ENCODE data around the gene CBFB. TPM values are rescaled to one million over a fixed set of nuclear protein-coding genes. Genes with fewer than 3 reads are reported as not detected.

Gene CBFB
- total and polyA plus RNA-seq, 2 of the 13 experiments (the other 11 are each of a cell fraction or from before 2014, with no cell fraction given): 22.1 to 70.8 TPM

GRCh38 chr16:67017810-67018488 is 11.0 kb upstream of the CBFB start (continued):
- TF ChIP-seq SP5 (CRISPR knock-in tag; IDR thresholded peaks at IDR 0.05; ENCODE audit: borderline replicate concordance, low read depth) (peak; percentile 40; the same call in 1 of the 2 replicates), GPN1 (CRISPR knock-in tag; IDR thresholded peaks at IDR 0.05; ENCODE audit: borderline replicate concordance) (no peak), MLX (CRISPR knock-in tag; IDR thresholded peaks at IDR 0.05) (peak; percentile 48; the same call in 1 of the 2 replicates), SETDB1 (CRISPR knock-in tag; IDR thresholded peaks at IDR 0.05; ENCODE audit: borderline replicate concordance) (no peak), CBX5 (CRISPR knock-in tag; IDR thresholded peaks at IDR 0.05; ENCODE audit: borderline replicate concordance) (peak; percentile 79), SCMH1 (CRISPR knock-in tag; IDR thresholded peaks at IDR 0.05; ENCODE audit: borderline replicate concordance) (no peak), JUN (CRISPR knock-in tag; IDR thresholded peaks at IDR 0.05) (no peak), ZNF670 (CRISPR knock-in tag; IDR thresholded peaks at IDR 0.05; ENCODE audit: borderline replicate concordance) (no peak), ZNF598 (CRISPR knock-in tag; IDR thresholded peaks at IDR 0.05; ENCODE audit: borderline replicate concordance) (peak; percentile 81; the same call in 1 of the 2 replicates), ZBTB7A (CRISPR knock-in tag; IDR thresholded peaks at IDR 0.05) (no peak), ZNF788 (CRISPR knock-in tag; IDR thresholded peaks at IDR 0.05; ENCODE audit: borderline replicate concordance) (peak; percentile 92; the same call in 1 of the 2 replicates), ZNF253 (CRISPR knock-in tag; IDR thresholded peaks at IDR 0.05; ENCODE audit: borderline replicate concordance) (peak; percentile 23; the same call in 1 of the 2 replicates), CSRNP1 (CRISPR knock-in tag; IDR thresholded peaks at IDR 0.05) (peak; percentile 63; the same call in 1 of the 2 replicates), HES4 (CRISPR knock-in tag; IDR thresholded peaks at IDR 0.05; ENCODE audit: borderline replicate concordance) (no peak), SIN3B (IDR thresholded peaks at IDR 0.05; ENCODE audit: low read length) (no peak), ZBTB40 (IDR thresholded peaks at IDR 0.05) (no peak), ZBTB40 (CRISPR knock-in tag; IDR thresholded peaks at IDR 0.05) (no peak), RAD21 (CRISPR knock-in tag; IDR thresholded peaks at IDR 0.05) (peak; percentile 98), CENPT (CRISPR knock-in tag; IDR thresholded peaks at IDR 0.05; ENCODE audit: low read depth) (0 out of 2 replicates have a peak, but pooled peaks have one; percentile 43)
